GM18520 (cell line): ENCODE results near the gene MTOR.
"Not testable (repeated sequence)": the region's sequence is repeated elsewhere in the genome, so short reads cannot be mapped to it uniquely, and the experiment has no call there.

Source experiments
- ATAC-seq: cut with Tn5 transposase; IDR thresholded peaks from one replicate; pipeline ENCODE4 v1.9.1; 2021; ENCODE audit not compliant: unreplicated experiment

Gene MTOR

DNA sequence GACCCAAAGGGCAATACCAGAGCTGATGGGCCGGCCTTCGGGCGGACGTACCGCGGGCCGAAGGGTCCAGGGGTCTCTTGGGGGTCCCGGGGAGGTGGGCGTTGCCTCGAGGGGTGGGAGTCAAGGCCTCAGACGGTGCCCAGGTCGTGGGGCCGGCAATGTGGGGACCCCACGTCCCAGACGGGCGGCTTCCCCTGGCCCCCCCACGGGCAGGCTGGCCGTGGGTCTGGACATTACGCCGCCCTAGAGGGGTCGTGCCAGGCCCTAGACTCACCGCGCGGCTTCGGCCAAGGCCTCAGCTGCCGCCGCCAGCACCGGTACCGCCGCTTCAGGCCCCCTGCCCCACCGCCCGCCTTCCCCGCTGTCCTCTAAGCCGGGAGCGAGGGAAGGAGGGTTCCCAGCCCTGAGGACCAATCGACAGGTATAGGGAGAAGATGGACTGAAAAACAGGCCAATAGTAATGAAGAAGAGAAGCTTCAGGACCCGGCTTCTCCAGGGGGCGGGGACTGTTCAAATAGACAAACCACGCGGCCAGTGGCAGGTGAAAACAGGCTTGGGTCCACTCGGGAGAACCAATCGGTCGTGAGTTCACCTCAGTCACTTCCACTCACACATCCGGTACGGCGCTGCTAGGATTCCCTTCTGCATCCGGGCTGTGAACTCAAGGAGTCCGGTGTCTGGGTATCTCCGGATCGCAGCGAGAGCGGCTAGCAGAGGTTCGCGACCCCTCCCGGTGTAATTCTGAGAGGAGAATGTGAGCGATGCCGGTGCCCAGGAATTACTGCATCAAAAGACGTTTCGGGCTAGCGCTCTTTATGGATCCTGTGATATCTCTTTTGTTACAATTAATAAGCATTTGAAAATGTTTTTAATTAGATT lies at the start of gene MTOR:
Gene MTOR (minus strand): TSS at position 381 of the 879 bp plus-strand sequence. CDS start 3,142 bp downstream, outside the sequence.
- peak; percentile 97 for ATAC-seq

DNA sequence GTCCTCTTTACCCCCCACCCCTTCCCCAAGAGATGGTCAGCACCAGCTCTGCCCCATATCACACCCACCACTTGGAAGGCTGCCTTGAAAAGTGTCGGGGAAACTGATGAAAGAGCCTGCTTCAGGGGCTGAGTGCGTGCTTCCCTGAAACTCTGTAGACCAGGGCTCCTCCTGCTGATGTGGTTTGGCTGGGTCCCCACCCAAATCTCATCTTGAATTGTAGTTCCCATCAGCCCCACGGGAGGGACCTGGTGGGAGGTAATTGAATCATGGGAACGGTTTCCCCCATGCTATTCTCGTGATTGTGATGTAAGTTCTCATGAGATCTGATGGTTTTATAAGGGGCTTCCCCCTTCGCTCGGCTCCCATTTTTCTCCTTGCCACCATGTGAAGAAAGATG lies 47.0 kb upstream of the MTOR start:
- ATAC-seq, result no peak

GRCh38 chr1:11308699-11309224 lies 46.4 kb upstream of the MTOR start:
- ATAC-seq, result no peak

DNA sequence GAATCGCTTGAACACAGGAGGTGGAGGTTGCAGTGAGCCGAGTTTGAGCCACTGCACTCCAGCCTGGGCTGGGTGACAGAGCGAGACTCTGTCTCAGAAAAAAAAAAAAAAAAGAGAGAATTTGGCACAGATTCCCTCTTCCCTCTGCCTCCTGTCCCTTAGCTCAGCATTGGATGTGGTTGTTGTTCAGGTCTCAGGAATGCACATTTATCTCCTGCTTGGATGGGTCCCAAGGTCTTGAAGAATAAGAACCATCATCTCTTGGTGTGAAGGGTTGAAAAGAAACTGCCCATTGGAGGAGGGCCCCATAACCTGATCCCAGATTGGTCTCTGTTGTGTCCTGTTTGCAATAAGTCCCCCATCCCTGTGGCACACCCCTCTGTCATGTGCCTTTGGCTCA lies 45.5 kb upstream of the MTOR start:
- ATAC-seq, result no peak

- not testable (repeated sequence) for ATAC-seq
These were observed 43.2 kb upstream of the MTOR start for GRCh38 chr1:11305516-11305915.

- ATAC-seq, result no peak
These were observed 40.0 kb upstream of the MTOR start for GRCh38 chr1:11302366-11302765.

DNA sequence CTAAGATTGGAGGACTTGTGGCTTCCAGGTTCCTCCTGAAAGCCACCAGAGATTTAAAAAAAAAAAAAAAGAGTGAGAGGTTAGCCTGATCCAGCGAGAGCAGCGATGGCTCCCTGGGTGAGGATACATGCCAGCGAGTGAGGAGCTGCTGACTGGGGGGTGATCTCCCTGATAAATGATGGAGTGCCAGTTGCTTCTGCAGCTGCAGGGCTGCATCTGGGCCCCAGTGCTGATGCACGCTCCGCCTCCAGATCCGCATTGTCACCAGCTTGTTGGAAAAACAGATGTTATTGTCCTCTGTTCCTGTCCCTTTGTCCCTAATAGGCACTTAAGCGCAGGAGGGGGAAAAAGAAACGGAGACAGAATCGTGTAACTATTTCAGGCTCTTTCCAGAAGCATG lies 39.2 kb upstream of the MTOR start:
- ATAC-seq, result no peak

DNA sequence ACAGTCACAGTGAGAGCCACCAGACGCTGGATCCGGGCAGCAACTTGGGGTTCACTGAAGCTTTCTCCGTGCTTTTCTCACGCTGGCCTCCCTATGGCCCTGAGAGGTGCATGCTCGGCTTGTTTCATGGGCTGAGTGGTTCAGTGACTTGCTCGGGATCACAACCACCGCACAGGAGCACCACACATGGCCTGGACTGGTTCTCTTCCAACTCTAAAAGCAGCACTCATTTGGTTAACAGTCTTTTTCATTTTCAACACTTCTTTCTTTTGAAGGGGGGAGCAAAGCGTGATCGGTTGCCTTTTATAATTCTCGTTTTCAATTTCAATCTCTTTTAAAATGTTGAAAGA lies 36.8 kb upstream of the MTOR start:
- no peak for ATAC-seq

- no peak for ATAC-seq
These were observed 36.3 kb upstream of the MTOR start for GRCh38 chr1:11298390-11299224.

DNA sequence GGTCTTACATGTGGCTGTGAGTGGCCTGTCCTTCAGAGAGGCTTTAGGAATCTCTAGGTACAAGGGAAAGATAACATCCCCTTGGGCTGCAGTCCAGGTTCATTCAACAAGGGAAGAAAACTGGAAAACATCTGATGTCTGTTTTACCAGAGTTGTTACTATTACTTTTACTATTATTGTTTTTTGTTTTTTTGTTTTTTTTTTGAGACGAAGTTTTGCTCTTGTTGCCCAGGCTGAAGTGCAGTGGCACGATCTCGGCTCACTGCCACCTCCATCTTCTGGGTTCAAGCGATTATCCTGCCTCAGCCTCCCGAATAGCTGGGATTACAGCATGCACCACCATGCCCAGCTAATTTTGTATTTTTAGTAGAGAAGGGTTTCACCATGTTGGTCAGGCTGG lies 35.4 kb upstream of the MTOR start:
- not testable (repeated sequence) for ATAC-seq

GRCh38 chr1:11295905-11296304 lies 33.6 kb upstream of the MTOR start:
- ATAC-seq, result no peak

GRCh38 chr1:11294951-11295350 lies 32.6 kb upstream of the MTOR start:
- no peak for ATAC-seq

DNA sequence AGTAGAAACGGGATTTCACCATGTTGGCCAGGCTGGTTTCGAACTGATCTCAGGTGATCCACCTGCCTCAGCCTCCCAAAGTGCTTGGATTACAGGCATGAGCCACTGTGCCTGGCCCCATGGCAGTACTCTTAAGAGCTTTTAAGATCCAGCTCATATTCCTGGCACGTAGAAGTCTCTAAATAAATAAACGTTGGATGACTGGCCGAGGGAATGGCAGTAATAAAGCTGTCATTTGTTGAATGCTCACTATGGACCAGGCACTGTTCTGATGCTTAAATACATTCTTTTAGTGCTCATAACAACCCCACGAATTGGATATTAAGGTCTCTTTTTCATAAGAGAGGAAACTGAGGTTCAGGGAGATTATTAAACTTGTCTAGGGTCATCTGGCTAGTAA lies 31.5 kb upstream of the MTOR start:
- ATAC-seq, result no peak

DNA sequence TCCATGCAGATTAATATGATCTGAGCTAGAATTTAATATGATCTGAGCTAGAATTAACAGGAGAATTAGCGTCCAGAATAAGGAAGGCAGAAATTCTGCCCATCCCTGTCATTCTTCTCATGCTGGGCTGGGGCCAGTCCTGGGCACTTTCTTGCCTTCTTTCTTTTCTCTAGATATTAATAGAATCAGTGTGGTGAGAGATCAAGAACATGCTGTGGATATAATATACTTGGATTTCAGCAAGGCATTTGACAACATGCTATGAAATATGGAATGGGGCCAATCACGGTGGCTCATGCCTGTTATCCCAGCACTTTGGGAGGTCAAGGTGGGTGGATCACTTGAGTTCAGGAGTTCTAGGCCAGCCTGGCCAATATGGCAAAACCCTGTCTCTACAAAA lies 28.7 kb upstream of the MTOR start:
- ATAC-seq, result no peak

DNA sequence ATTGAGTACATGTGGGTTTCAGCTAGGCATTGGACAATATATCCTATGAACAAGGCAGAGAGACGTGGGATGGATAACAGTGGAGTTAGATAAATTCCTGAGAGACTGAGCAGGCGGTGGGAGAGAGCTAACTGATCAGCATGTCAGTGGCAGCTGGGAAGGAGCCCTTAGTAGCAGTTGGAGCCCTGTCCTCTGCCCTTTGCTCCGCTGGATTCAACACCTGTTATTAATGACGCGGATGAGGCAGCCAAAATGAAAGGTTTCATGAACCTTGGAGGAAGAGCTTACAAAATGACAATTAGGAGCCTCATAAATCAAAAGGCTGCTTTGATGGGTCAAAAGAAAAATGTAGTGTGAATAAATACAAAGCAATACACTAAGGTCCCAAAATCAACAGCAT lies 26.7 kb upstream of the MTOR start:
- no peak for ATAC-seq

DNA sequence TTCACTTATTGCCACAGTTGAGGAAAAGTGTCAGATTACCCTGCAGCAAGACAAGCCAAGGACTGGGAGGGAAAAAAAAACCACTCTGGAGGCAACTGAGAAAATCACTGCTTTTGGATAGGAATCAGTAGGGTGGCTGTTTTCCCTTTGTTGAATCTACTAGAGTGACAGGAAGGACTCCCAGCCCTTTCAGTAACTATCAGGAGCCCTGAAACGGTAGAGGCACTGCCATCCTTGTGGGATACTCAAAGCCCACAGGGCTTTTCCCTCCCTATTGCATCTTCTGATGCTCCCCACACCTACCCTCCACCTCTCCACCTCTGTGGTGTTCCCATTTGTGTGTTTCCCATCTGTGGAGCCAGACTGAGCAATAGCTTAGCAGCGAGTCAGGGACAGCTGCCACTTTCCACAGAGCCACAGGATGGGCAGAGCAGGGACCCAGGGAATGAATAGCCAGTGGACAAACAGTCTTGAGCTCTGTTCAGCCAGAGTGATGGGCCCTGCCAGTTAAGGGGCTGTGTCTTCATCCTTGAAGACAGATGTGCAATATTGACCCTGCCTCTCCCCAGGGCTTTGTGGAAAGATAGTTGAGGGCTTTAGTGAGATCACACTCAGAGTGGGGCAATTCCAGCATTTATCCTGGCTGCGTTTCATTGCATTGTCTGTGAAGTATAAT lies 24.5 kb upstream of the MTOR start:
- ATAC-seq, result no peak

DNA sequence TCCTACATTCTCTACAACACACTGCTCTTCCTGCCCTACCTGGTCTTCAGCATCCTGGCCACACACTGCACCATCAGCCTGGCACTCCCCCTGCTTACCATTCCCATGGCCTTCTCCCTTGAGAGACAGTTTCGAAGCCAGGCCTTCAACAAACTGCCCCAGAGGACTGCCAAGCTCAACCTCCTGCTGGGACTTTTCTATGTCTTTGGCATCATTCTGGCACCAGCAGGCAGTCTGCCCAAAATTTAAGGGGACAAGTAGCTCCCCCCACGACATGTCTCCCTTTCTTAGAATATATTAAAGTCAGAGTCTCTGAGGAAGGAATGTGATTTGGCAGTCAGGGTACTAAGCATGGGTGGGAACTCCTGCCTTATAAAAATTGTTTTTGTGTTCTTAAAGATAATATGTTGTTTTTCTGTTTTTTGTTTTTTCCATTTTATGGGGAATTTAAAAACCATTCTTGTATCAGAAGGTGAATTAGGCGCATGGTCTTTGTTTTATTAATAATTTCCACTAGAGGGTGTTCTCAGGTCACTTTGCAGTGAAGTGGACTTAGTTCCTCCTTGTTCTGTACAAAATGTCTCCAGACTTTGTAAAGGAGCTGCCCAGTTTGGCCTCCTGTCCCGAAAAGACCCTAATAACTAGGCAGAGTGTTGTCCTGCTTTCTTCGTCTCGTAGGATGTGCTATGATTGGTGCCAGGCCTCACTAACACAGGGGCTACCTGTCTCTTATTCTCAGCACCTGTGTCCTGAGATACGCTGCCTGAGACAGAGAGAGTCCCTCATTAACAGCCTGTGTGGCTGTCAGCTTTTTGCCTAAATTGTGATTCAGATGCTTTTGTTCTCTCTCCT lies 23.8 kb upstream of the MTOR start:
- no peak for ATAC-seq

DNA sequence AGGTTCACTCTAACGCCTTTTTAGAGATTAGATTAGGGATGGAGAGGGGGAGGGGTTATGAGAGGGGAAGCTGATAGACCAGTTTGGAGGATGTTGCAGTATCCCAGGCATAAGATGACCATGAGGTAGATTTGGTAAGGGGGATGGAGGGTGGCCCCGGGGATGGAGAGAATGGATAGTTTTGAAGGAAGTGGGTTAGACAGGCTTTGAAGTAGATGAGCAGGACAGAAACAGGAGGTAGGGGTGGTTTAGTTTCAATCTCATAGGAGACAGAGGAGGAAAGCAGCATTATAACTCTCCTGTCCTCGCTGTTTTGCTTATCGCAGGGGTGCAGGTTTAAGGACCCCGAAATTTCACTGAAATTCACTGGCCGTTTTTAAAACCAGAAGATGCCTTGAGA lies 22.4 kb upstream of the MTOR start:
- ATAC-seq, result no peak

DNA sequence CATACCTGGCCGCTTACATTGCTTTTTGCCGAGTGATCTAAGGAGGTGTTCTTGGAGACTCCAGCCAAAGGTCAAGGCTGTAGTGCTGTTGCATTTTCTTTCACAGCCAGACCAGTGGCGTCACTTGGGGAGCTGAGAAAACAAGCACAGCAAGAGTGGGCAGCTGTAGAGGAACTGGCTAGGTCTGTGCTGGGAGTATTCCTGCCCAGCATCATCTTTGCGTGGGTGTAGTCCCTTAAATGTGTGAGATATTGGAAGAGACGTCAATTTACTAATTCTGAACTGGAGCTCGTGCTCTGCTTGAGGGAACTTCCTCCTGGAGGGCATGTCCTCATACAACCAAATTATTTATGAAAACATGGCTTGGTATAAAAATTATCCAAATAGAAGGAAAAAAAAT lies 20.8 kb upstream of the MTOR start:
- no peak for ATAC-seq

DNA sequence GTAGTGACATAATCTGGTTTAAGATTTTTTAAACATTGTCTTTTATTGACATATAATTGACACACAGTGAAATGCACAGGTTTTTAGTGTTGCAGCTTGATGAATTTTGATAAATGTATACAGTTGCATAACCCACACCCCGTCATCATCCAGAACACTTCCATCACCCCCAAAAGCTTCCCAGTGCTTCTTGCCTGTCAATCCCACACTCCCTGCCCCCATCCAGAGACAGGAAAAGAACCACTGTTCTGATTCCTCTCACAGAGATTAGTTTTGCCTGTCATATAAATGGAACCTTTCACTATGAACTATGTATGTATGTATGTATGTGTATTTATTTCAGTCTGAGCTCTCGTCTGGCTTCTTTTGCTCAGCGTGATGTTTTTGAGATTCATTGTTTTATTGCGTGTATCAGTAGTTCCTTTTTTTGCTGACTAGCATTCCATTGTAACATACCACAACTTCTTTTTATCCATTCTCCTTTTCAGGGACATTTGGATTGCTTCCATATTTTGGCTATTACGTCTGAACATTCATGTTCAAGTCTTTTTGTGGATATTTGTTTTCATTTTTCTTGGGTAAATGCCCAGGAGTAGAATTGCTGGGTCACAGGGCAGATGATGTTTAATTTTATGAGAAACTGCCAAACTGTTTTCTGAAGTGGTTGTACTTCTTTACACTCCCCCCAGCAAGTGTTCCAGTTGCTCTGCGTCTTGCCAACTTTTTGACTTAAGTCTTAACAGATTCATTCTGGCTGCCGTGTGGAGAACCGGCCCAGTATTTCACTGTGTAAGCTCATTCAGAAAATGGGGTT lies 19.4 kb upstream of the MTOR start:
- ATAC-seq, result no peak
